ENCODE results near the gene KLHL21.

KLHL21 gene

DNA sequence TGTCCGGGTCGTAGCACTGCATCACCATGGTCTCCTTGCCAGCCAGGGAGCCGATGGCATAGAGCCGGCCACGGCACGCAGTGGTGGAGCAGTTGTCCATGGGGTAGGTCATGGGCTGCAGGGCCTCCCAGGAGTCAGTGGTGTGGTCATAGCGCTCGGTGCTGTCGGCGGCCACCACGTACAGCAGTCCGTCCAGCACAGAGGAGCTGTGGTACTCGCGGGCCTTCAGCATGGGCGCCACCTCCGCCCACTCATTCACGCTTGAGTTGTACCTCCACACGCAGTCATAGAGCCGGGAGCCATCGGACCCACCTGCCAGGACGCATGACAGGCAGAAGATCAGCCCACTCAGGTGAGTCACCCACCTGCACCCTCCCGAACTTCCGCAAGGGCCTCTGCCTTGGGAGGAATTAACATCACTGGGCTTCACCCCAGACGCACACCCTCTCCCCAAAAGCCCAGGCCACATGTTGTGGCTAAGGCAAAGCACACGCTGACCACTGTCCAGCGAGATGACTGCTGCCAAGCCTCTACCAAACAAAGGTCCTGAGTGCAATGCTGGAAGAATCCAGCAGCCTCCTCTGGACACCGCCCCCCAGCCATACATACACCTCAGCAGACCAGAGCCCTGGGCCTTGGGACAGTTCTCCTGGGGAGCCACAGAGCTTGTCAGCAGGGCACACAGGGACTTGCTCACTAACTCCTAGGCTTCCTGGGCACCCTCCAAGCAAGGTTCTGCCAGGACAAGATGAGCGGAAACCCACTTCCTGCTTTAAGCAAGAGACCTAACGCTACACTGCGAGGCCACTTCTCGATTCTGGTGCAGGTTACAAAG lies 3.3 kb downstream of the KLHL21 start:
- DNase-seq, result no peak

DNA sequence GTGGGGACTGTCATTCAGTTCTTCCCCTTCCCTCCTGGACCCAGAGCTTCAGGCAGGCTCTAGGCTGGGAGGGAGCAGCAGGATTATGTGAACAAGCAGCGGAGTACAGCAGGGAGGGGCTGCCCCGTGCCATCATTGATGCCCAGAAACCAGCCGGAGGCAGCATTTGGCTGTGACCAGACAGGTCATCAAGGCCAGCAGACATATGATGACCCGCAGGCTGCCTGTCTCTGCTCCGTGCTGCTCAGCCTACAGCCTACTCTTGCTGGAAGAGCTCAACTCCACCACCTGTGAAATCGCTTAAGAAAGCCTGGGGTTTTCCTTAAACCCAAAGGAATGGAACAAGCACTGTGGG lies 4.9 kb downstream of the KLHL21 start:
- DNase-seq, result no peak

DNA sequence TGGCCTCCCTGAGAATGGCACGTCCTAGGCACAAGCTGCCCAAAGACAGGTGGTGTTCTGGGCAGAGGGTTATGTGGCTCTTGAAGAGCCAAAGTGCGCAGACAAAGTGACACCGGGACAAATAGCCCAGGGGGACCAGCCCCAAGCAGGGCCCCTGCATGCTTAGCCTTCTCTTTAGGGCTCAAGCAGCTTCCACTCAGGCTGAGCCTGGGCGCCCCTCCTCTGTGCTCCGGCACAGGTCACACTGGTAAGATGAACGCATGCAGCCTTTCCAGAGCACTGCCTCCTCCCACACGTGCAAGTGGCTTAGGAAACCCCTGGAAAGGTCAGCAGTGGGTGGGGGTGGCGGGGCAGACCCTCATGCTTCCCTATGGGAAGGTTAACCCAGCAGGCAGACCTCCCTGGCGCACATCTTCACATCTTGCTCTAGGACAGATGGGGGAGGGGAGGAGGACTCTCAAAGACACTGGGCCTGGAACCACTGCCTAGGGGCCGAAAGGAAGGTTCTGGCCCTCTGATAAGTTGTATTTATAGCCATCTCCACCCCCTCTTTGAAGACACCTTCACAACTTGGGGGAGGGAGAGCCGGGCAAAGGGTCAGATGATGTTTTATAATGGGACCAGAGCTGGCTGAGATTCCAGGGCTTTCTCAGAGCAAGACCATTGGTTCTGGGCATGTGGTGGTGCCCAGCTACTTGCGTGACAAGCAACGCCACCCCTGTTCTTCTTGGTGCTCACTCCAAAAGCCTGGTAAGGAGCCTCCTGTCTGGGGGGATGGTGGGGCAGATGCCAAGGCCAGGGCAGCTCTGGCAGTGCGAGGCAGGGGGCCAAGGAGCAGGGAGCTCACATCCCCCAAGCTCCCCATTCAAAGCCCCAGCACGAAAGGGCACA lies 5.5 kb downstream of the KLHL21 start:
- no peak for DNase-seq

DNA sequence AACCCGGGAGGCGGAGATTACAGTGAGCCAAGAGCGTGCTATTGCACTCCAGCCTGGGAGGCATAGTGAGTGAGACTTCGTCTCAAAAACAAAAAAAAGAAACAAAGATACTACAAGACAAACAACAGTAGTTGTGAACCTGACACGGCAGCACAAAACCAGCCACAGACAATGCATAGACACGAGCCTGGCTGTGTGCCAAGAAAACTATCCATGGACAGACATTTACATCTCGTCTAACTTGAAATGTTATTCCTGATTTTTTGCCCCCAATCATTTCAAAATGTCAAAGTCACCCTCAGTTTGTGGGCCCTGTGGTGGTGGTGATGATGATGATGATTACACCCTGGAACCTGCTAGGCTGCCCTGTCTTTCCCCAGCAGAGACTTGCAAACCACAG lies 6.3 kb downstream of the KLHL21 start:
- no peak for DNase-seq

DNA sequence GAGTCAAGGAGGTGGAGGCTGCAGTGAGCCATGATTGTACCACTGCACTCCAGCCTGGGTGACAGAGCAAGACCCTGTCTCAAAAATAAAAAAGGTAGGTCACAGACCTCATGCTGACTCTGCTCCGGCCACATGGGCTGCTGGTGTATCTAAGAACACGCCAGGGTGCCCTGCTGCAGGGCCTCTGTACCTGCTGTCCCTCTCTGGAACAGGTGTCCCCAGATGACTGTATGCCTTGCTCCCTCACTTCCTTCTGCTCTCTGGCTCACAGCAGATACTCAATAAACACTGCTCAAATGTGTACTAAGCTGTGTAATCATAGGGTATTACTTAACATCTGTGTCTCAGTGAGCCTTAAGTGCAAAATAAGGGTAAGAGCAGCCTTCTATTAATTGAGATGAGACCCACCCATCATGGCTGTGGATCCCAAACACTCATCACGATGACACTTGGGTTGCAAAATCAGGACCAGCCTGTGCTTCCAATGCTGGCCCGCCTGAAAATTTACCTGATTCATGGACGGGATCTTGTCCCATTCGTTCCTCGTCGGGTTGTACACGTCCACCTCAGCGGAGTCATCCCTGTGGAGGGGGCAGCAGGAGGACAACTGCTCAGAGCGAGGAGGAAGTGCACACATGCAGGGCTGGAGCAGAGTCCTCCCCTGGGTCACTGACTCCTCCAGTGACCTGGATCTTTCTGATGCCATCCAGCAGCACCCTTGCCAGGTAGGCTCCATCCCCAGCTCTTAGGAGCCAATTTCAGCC lies 7.5 kb downstream of the KLHL21 start:
- DNase-seq, result no peak

DNA sequence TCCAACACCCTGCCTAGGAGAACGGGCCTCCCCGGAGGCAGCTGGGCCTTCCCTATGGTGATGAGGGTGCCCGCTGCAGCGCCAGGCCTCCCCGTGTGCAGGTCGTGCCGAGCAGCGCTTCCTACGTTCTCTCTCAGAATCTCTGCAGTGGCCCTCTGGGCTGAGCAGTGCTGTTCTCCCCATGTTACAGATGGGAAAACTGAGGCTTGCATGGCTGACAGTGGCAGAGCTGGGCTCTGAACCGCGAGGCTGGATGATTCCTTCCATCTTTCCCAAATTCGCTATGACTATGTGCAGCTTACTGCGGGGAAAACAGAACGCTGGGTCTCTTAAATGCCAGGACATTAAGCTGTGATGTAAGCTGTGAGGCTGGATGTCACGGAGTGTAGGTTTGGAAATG lies 8.9 kb downstream of the KLHL21 start:
- DNase-seq, result no peak

DNA sequence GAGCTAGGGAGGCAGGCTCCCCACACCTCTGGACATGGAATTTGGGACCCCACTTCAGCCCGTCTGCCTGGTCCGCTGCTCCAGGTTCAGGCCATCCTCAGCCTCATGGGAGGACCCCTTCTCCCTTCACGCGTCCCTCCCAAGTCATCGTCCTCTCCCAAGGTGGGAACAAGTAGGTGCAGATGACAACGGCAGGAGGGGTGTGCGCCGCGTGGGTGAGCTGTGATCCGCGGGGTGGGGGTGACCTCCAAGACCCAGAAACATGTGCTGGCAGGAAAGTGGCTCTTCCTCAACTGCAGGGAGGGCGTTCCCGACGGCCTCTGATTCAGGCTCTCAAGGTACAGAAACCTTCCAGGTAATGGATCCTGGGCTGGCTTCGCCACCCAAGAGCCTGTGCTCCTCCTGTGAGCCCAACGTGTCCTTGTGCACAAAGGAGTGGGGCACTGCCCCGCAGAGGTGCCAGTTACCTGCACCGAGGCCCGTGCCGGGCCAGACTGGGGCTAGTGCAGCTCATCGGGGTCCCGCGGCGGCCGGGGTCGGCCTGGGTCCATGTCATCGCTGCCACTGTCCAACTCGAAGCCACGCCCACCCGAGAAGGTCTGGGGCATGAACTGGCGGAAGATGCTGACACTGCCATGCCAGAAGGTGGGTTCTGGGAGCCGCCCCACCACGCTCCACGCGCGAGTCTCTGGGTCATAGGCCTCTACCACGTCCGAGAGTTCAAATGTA lies 9.6 kb downstream of the KLHL21 start:
- no peak for DNase-seq

DNA sequence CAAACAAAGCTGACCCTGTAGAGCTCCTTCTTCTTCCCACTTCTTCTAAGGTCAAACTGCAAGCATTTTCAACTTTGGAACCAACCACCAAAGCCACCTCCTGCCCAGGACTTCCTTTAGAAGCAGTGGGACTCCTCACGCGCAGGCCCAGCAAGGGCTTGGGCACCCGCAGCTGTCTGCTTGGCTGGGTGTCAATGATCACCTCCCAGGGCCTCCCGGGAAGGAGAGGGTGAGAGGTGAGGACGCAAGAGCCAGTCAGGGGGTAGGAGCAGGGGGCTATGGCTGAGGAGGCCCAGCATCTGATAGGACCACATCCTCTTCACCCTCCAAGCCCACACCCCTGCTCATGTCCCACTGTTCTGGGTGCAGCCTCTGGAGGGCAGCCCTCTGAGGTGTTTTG lies 10.2 kb downstream of the KLHL21 start:
- no peak for DNase-seq

DNA sequence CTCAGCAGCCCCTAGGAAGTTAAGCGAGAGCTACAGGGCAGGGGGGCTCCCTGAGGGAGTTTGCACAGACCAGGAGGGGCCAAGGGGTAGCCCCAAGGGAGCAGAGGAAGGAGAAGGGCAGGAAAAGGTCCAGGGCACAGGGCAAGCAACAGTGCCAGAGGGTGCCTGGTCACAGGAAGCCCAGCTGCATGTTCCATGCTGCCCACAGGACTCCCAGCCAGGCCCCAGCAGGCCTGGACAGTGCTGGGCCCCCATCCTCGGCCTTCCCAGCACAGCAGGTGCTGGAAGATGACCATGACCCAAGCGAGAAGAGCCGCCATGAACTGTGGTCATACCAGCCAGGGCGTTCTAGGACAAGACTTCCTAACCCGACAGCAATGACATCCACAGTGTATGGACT lies 11.0 kb downstream of the KLHL21 start:
- no peak for DNase-seq

DNA sequence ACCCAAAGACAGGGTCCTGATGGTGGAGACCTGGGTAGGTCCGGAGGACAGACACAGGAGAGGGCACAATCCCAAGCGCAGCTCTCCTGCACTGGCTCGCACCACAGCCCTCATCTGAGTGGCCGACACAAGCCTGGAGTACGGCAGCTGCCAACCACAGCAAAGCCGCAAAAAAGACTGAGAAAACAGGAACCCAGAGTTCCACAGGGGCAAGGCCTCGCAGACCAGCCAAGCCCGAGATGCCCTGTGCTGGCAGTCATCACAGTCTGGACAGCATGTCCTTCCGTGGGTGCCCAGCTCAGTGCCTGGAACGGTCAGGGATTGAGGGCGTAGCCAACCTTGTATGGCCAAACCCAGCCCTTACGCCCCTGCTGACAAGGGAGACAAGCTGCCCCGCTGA lies 11.4 kb downstream of the KLHL21 start:
- no peak for DNase-seq

DNA sequence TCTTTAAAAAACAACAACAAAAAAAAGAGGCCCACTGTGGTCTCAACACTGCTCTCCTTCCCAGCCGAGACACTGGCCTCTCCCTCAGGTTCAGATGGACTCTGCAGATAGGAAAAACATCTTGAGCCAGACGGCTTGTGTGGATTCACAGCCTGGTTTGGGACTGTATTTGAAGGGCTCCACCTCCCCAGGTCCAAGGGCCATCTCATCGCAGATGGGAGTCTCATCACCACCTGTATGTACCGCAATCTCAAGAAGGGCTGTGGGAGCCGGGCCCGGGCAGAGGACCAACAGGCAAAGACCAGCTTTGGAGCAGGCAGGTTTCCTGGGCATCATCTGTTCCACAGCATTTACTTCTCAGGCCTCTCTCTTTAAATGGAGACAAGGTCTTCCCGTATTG lies 12.6 kb downstream of the KLHL21 start:
- no peak for DNase-seq

DNA sequence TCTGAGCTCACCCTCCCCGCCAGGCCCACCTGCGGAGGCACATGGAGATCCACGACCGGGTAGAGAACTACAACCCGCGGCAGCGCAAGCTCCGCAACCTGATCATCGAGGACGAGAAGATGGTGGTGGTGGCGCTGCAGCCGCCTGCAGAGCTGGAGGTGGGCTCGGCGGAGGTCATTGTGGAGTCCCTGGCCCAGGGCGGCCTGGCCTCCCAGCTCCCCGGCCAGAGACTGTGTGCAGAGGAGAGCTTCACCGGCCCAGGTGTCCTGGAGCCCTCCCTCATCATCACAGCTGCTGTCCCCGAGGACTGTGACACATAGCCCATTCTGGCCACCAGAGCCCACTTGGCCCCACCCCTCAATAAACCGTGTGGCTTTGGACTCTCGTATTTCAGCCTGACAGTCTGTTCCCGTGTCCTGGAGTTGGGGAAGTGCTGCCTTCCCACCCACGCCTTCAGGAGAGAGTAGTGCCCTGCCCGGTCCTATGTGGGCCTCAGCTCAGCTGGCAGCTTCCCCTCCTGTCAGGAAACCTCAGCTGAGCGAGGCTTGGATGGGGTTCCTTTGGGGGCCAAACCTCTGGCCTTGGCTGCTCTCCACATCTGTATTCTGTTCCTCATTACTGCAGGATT lies 13.7 kb downstream of the KLHL21 start:
- DNase-seq, result no peak

DNA sequence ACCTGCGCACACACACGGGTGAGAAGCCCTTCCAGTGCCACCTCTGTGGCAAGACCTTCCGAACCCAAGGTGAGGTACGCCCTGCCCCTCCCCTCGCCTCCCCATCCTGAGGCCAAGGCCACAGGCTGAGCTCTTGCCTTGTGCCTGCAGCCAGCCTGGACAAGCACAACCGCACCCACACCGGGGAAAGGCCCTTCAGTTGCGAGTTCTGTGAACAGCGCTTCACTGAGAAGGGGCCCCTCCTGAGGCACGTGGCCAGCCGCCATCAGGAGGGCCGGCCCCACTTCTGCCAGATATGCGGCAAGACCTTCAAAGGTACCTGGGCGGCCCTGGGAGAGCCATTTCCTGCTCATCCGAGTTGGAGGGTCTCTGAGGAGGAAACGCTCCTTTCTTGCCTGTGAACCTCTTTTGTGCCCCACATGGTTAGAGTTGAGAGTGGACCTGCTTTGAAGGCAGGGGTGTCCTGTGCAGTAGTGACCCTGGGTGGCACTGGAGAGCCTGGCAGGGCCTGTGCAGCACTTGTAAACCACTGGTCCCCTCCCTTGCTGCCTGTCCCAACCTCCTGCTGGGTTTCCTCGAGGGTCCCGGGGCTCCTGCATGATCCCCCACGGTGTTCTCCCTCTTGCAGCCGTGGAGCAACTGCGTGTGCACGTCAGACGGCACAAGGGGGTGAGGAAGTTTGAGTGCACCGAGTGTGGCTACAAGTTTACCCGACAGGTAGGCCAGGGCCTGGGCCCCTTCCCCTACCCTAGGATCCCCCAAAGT lies 14.4 kb downstream of the KLHL21 start:
- no peak for DNase-seq

DNA sequence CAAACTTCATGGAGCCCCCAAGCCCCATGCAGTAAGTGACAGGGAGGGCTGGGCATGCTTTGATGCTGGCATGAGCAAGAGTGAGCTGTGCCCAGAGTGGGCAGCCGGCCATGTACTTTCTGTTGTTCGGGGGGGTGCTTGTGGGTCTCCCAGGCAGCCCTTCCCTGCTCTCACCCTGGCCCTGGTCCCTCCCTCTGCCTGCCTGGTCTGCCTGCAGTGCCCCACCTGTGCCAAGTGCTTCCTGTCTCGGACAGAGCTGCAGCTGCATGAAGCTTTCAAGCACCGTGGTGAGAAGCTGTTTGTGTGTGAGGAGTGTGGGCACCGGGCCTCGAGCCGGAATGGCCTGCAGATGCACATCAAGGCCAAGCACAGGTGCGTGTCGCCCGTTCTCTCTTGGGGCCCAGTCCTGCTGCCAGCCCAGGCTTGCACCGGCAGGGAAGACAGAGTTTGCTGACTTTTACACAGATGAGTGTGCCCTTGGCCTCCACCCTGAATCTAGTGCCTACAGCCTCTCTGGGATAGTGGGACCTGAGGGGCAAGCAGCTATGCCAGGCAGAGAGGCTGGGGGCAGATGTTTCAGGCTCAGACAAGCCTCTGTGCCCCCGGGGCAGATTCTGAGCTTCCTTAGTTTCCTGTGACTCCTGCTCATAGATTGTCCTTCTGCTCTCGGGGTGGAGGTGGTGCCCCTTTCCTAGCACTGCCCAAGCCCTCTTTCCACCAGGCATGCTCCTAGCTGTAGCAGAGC lies 15.2 kb downstream of the KLHL21 start:
- no peak for DNase-seq

DNA sequence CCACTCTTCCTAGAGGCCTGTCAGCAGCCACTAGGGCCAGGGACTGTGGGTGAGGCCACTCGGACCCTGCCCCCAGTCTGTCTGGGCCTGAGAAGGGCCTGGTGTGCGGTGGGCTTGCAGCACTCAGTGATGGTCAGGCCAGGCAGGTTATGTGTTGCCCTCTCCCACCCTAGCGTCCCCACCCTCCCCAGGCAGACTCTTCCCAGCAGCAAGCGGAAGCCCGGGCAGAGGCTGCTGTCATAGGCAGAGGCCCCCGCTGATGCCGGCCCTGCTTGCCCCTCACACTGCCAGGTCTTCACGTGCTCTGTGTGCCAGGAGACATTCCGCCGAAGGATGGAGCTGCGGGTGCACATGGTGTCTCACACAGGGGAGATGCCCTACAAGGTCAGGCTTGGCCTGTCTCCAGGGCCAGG lies 16.3 kb downstream of the KLHL21 start:
- no peak for DNase-seq

DNA sequence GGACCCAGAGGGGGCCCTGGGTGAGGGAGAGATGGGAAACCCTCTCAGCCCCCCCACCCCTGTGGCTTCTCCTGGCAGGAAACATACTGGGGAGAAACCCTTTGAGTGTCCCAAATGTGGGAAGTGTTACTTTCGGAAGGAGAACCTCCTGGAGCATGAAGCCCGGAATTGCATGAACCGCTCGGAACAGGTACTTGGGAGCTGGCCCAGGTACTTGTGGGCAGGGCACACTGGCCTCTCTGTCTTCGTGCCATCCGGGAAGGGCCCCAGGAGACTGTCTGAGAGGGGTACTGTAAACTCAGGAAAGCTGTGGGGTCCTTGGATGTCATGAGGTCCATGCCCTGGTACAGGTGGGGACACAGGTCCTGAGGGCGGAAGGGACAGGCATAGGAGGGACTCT lies 16.8 kb downstream of the KLHL21 start:
- DNase-seq, result no peak

DNA sequence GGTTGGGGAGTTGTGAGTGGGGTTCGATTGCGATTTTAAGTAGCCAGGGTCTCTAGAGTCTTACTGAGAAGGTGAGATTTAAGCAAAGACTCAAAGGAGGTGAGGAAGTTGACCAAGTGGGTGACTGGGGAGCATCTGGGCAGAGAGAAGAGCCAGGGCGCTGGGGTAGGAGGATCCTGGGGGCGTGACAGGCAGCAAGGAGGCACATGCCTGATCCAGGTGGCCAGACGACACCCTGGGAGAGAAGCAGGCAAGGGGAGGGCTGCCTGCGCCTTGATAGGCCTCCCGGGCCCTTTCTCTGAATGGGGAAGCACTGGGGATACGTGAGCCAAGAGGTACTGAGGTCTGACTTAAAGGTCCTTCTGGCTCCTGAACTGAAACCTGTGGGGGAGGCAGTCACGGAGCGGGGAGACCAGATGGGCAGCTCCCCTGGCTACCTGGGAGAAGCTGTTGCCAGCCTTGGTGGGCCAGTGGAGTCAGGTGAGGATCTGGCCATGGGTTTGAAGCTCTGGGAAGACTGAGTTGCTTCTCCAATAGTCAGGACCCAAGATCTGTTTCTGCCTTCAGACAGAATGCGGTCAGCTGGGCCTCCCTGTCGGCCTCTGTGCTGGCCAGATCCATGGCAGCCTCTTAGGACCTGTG lies 17.5 kb downstream of the KLHL21 start:
- DNase-seq, result no peak

DNA sequence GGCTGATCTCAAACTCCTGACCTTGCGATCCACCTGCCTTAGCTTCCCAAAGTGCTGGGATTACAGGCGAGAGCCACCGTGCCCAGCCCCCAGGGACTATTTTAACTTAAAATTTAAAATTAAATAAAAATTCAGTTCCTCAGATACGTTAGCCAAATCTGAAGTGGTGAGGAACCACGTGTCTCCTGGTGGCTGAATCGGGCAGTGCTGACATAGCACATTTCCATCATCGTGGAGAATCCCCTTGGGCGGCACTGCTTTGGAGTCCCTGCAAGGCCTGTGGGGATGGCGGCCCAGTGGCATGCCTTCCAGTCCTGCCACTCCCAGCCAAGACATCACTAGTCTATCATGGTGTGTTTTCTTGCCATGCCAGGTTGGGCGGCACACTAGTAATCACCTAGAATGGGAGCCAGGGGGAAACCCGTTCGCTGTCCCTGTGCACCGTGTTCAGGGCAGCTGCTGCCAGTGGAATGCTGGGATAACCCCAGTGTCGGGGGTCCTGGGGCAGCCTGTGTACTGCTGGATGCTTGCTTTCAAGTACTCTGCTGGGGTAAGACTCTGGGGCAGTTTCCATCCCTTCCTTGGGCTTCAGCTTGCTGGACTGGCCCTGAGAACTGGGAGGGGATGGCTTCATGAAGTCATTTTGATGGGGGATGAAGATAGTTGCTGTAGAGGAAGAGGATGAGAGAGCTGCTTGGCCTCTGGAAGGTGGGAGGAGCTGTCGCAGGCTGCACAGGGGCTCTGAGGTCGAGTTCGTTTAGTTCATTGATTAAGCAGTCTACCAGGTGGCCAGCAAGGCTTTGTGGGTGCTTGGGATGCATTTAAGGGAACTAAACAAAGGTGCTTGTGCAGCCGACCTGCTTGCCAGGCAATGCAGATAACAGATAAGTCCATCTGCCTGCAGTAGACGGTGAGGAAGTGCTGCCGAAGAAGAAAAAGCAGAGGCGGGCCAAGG lies 18.3 kb downstream of the KLHL21 start:
- no peak for DNase-seq

DNA sequence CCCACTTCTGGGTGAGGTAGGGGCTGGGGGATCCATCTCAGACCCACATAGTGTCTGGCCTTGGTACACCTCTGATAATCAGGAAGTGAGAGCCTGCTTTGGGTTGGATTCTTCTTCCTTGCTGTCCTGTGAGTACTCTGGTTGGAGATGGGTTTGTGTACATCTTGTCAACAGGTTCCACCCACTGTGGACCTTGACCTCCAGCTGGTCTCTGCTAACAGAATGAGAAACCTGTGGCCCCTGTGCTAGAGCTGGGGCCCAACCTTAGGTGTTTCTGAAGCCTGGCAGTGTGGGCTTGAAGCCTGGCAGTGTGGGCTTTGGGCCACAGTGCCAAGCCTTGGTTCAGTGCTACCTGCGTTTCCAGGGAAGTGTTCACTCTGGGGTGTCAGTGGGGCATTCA lies 20.3 kb downstream of the KLHL21 start:
- DNase-seq, result no peak
